Measurements from ENCODE around the gene PCGF3.
A peak's percentile ranks its signal among the peaks of the same experiment; 100 is the strongest.
"Not testable (repeated sequence)": the region's sequence is repeated elsewhere in the genome, so short reads cannot be mapped to it uniquely, and the experiment has no call there.

PCGF3 gene

DNA sequence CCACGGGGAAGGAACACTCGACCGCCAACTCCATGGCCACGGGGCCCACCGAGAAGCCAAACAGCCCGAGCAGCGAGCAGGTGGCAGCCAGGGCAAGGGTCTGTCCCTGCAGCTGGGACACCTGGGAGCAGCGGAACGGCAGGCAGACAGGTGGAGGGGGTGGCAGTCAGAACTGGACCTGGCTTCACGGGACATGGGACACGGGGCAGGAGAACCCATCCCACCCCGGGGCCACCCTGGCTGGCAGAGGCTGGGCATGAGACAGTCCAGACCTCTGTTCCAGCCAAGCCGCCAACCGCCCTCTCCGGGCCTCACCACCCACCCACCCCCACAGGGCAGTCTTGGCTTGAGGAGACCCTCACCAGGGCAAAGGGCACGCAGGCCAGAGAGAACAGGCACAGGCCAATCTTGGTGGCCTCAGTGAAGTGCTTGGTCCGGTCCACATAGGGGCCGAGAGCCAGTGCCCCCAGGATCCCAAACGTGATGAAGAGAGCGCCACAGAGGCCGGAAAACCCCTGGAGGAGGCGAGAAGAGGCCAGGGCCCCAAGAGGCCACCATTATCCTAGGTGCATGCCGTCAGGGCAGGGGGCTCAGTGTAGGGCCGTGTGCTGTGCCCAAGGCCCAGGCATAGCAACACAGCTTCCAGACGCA lies 22.3 kb upstream of the PCGF3 start:
- no peak for DNase-seq (ENCODE audit: low read depth)

DNA sequence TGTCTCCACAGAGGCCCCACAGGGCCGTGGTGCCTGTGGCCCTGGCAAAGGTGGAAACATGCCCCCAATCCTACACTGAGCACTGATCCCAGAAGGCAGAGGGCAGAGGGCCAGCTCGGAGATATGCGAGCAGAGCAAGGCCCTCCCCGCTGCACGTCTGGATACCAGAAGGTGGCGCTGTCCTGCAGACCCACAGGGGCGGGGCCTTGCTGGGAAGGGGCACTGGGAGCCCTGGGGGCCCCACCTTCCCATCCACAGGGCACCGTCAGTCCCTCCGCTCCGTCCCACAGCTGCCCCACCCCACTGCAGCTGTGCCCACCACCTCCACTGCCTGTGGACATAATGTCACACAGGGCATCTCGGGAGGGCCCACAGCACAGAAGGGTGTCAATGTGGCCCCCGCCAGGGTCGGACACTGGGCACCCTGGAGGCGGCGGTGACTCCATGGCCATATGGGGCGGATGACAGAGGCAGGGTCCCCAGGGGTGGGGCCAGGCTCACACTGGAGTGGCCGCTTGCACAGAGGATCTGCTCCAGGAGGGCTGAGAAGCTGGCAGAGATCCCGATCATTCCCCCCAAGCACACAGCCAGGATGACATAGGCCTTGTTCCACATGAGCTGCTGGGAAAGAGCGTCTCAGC lies 21.5 kb upstream of the PCGF3 start:
- DNase-seq (ENCODE audit: low read depth) = peak; percentile 62

DNA sequence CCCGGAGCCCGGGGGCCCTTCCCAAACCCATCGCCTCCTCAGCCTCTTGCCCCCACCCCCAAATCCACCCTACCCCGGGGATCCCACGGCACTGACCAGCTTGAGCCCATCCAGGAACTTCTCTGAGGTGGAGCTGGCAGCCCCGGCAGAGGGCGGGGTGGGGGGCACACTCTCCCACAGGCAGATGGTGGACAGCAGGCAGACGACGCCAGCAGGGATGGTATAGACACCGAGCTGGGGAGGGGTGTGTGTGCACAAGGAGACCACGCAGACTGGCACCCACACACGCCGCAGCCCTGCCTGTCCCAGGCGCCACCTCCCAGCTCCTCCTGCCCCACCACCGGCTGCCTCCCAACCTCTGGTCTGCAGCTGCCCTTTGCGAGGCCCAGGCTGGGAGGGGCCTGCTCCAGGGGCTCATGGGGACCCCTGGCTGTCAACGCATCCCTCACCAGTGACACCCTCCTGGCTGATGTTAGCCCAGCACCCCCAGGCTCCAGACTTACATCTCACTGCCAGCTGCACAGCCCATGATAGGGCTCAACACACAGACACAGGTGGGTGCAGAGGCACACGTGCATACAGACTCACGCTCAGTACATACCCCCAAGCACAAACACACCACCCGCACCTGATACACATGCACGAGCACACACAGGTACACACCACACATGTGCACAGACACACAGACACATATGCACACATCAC lies 20.9 kb upstream of the PCGF3 start:
- no peak for DNase-seq (ENCODE audit: low read depth)

DNA sequence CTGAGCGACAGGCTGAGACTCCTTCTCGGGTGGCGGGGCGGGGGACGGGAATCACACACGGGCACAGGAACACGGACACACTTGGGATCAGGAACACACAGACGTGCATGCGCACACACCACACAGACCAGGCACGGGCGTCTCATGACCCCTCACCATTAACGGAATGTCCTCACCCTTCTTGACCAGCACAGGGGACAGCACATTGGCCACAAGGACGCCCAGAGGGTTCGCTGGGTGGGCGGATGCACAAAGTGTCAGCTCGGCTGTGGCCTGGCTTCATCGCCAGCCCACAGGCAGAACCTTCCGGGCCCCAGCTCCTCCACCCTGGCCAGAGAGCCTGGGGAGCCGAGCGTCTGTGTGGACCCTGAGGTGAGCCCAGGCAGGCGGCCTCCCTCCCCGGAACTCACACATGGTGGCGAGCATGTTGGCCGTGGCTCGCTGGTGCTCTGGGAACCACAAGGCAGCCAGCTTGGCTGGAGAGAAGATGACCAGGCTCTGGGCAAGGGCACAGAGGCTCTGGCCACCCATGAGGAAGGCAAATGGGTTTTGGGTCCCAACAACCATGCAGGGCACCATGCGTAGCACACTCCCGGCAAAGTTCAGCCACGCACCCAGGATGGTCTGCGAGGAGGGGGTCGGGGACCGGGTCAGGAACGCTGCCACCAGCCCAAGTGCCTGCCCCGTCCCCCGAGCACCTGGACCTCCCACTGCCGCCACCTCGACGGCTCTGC lies 19.8 kb upstream of the PCGF3 start:
- DNase-seq (ENCODE audit: low read depth) = no peak

- DNase-seq (ENCODE audit: low read depth) = no peak
Observed at GRCh38 chr4:686413-687040, 19.1 kb upstream of the PCGF3 start.

DNA sequence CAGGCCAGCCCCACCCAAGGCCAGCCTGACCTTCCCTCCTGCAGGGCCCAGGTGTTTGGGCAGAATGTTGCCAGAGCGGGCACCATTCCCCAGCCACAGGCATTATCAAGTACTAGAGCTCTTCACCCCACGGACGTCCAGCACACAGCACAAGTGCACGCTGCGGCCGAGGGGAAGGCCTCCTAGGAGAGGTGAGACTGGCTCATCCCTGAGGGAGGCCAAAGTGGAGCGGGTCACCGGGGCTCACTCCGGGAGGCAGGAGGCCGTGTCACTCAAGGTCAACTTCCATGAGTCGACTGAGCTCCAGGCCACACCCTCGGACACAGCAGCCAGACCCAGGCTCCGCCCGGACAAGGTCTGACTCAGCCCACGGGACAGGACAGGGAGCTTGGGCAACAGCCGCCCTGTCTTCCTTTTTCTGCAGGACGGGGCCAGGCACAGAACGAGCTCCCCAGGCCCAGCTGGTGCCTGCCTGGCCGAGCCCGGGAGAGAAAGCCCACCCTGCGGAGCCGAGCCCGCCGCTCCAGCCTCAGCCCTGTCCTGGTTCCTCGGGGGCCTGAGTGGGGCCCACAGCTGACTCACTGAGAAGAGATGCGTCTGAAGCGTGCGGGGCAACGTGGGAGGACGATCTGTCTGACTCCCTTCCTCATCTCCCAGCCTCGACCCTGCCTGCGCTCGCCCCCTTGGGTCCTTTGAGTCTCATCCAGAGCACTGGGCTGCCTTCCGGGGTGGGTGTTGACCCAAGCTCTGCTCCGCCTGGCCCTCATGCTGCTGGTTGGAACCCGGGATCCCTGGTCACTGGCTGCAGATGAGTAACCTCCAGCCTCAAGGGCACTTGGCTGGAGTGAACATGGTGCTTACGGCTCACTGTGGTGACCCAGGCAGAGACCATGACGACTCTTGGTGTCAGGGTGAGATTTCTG lies 18.3 kb upstream of the PCGF3 start:
- peak; percentile 87 for DNase-seq (ENCODE audit: low read depth)

- DNase-seq (ENCODE audit: low read depth) = no peak
Observed at GRCh38 chr4:687971-688853, 17.4 kb upstream of the PCGF3 start.

DNA sequence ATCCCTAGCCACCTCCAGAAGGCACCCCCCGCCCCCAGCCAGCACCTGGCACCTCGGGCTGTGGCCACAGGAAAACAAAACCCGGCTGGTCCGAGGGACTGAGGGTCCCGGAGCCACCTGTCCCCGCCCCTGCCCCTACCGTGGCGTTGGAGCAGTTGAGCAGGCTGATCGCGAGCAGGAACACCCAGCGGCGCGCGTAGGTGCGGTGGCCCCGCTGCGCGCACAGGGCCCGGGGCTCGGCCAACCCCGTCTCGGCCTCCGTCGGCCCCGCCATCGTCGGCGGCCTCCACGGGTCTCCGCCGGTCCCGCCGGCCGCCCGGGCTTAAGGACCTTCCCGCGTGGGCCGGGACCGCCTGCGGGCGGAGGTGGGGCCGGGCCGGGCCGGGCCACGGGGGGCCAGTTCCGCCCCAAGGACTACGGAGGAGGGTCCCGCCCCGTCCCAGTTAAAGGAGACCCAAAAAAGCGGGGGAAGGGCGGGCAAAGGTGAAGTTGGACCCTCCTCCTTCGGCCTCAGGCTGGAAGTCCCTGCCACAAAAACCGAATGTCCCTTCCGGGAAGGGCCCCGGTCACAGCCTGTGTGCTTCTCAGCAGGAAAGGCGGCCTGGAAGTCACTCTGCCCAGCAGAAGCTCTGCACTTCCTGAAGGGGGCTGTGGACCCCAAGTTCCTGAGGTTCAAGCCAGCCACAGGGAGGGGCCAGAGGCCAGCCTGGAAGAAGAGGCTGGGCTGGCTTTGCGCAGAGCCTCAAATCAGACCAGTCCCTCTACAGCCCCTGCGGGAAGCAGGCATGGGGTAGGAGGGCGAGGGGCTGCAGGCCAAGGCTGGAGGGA lies 16.6 kb upstream of the PCGF3 start, which contains the start of gene SLC49A3:
TSS of gene SLC49A3 (minus strand) at position 298 of the 828 bp plus-strand sequence. CDS start at position 274, 24 bp downstream.
- DNase-seq (ENCODE audit: low read depth) = no peak

DNA sequence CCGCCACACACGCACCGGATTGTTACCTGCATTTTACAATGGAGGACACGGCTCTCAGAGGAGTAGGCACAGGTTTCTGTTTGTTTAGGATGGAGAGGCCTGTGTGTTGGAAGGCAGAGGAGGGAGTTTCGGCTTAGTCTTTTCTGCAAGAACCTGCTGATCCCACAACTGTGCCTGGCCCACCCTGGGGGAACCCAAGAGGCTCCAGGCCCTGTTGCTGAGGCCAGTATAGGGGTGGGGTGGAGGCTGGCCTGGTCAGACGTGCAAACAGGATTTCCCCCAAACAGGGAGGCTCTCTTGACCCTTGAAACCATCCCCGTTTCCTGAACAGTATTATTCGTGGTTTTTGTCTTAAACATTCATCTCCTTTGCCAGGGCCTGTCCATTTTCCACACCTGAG lies 15.9 kb upstream of the PCGF3 start:
- DNase-seq (ENCODE audit: low read depth) = no peak

- no peak for DNase-seq (ENCODE audit: low read depth)
Observed at GRCh38 chr4:692771-693554, 12.7 kb upstream of the PCGF3 start.

DNA sequence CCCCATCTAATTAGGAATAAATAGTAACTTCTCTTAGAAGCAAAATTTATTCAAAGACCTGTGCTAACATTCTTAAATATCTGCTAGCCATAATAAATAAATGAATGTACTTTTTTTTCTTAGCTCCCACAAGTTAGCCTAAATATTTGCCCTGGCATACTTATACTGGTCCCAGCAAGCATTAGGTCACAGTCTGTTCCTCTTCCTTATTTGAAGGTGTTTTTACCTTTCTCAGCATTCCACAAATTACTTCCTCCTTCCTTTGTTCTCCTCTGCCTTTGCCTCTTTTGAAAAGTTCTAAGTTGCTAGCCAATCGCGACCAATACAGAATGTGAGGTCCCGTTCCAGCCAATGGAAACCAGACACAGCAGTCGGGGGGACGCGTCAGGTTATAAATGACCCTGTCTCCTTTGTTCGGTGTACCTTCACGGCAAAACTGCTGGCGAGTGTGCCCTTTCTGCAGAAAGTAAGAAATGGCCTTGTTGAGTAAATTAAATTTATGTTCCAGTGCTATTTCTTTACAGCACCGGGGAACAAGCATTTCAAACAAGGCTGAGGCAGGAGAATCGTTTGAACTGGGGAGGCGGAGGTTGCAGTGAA lies 11.2 kb upstream of the PCGF3 start:
- not testable (repeated sequence) for DNase-seq (ENCODE audit: low read depth)

- DNase-seq (ENCODE audit: low read depth) = no peak
Observed at GRCh38 chr4:699816-700580, 5.6 kb upstream of the PCGF3 start.

- no peak for DNase-seq (ENCODE audit: low read depth)
Observed at GRCh38 chr4:700587-701264, 4.9 kb upstream of the PCGF3 start.

DNA sequence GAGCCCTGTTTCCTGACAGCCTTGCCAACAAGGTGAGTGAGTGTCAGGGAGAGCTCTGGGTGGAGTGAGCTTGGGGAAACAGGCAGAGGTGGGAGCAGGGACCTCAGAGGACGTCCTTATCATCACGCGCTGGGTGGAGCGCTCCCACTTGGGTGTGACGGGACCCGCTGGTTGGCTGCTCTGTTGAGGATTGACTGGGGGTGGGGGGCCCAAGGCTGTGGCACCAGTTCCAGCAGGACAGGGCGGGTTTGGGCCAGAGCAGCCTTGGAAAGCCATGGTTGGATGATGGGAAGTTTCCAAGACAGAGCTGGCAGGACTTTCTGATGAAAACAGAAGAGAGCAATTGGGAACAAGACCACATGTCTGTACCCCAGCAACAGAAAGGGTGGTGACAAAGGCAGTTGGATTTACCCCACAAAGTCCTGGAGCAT lies 3.0 kb upstream of the PCGF3 start:
- no peak for DNase-seq (ENCODE audit: low read depth)

DNA sequence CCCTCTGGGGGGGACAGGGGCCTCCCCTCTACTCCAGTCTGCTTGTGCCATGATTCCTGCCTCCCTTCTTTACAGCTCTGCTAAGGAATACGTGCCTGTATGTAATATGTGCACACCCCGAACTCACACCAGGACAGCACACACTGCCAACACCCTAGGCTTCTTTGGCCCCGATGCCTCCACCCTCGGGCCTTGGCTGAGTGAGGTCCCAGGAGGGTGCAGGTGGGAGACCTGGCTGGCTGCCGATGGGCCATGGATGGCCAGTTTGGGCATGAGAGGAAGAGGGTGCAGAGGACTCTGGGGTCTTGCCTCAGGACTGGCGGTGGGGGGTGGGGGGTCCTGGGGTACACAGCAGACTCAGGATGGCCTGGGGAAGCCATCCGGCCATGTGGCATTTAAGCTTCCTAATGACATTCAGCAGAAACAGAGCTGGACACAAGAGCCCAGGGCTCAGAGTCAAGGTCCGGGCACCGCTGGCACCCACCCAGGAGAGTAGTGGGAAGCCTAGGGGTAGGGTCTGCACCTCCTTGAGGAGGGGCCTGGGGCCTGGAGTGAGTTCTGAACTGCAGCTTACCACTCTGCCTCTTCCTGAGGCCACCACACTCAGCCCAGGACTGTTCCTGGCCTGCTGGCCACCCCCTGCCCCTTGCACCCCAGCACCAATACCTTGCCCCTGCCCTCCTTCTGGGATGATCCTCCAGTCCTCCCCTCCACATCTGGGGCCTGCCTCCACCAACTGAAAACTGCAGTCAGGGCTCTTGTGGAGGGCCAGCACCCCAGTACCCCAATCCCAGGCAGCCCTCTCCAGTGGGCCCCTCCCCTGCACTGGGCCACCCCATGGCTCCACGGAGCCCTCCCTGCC lies 2.1 kb upstream of the PCGF3 start:
- no peak for DNase-seq (ENCODE audit: low read depth)
